ENCODE results near the gene CTU1.

Gene CTU1

DNA sequence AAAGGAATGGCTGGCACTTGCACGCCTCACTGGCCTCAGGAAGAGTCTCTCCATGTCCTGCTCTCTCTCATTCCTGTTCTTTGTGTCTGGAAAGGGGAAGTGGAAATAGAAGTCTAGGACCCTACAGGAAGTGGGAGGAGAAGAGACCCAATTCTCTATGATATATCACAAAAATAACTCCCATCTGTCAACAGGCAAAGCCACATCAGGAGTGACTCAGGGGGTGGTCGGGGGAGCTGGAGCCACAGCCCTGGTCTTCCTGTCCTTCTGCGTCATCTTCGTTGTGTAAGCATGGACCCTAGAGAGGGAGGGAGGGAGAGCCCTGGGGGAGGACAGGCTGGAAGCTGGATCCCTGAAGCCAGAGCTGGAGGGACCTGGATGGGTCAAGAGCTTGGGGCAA is 19.5 kb upstream of the CTU1 start:
- H3K4me1 ChIP-seq (ENCODE audit: control insufficient read depth, insufficient read depth, low read length): no peaks in the 10 kb centered on the region

GRCh38 chr19:51127032-51127431 is 18.8 kb upstream of the CTU1 start:
- H3K9ac ChIP-seq (ENCODE audit: low read length): no peak overlapping the region
- no peak overlapping the region for H3K4me3 ChIP-seq (ENCODE audit: low read length)
- no peak overlapping the region for H3K27ac ChIP-seq (ENCODE audit: low read depth, low read length)
- H3K4me1 ChIP-seq (ENCODE audit: control insufficient read depth, insufficient read depth, low read length): no peaks in the 10 kb centered on the region
- H3K36me3 ChIP-seq (ENCODE audit: control insufficient read depth, insufficient read depth, low read length): no peaks in the 10 kb centered on the region
- peaks cover 4% of the 10 kb centered on the region for H3K27me3 ChIP-seq (ENCODE audit: control insufficient read depth, insufficient read depth, low read length)

More for the DNA sequence above, 19.5 kb upstream of the CTU1 start:
- Histone ChIP-seq H3K36me3 (ENCODE audit: control insufficient read depth, insufficient read depth, low read length) (no peaks in the 10 kb centered on the region), H3K27ac (ENCODE audit: low read depth, low read length) (no peak overlapping the region), H3K27me3 (ENCODE audit: control insufficient read depth, insufficient read depth, low read length) (peaks cover 4% of the 10 kb centered on the region), H3K9ac (ENCODE audit: low read length) (peak overlapping the region; percentile 21), H3K4me3 (ENCODE audit: low read length) (no peak overlapping the region)

DNA sequence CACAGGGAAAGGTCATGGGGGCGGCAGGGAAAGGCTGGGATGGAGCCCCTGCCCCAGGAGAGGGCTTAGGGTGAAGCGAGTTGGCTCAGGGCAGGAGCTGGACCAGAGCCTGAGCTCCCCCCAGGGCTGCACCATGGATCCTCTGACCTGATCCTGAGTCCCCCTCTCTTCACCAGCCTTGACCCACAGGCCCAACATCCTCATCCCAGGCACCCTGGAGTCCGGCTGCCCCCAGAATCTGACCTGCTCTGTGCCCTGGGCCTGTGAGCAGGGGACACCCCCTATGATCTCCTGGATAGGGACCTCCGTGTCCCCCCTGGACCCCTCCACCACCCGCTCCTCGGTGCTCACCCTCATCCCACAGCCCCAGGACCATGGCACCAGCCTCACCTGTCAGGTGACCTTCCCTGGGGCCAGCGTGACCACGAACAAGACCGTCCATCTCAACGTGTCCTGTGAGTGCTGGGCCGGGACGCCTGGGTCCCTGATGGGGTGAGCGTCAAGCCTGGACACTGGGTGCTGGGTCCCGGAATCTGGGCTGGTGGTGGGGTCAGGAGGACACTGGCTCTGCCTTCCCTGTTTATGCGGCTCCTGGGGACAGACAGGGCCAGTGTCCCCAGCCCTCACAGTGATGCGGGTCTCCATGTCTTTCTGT is 17.3 kb upstream of the CTU1 start:
- Histone ChIP-seq H3K27ac (ENCODE audit: low read depth, low read length) (peak overlapping the region; percentile 8), H3K4me1 (ENCODE audit: control insufficient read depth, insufficient read depth, low read length) (no peaks in the 10 kb centered on the region), H3K27me3 (ENCODE audit: control insufficient read depth, insufficient read depth, low read length) (peaks cover 4% of the 10 kb centered on the region), H3K9ac (ENCODE audit: low read length) (no peak overlapping the region), H3K36me3 (ENCODE audit: control insufficient read depth, insufficient read depth, low read length) (no peaks in the 10 kb centered on the region), H3K4me3 (ENCODE audit: low read length) (no peak overlapping the region)

GRCh38 chr19:51124729-51125128 is 16.5 kb upstream of the CTU1 start, which contains the start of gene SIGLEC9:
Gene SIGLEC9, plus strand, starts transcription at chr19:51124906. Its CDS starts 69 bp downstream, at chr19:51124975.
- no peak within 1 kb of the TSS for H3K4me3 ChIP-seq (ENCODE audit: low read length)

DNA sequence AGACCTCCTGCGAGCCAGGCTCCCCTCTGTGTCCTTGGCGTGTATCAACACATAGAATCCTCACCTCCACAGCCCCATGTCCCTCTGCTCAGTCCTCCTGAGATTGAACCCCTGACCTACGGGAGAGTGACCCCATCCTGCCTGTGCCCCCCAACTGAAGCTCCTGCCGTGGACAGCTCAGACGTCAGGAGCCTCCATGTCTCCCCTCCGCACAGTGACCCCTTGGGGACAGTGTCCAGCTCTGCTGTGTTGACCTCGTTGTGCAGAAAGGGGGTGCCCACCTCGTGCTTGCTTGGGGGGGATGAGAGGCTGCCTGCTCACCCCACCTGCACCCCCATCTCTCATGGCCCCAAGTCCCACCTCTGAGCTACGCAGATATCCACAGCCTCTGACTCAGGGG is 16.0 kb upstream of the CTU1 start:
- H3K27ac ChIP-seq (ENCODE audit: low read depth, low read length): no peak overlapping the region
- H3K27me3 ChIP-seq (ENCODE audit: control insufficient read depth, insufficient read depth, low read length): no peaks in the 10 kb centered on the region
- H3K4me3 ChIP-seq (ENCODE audit: low read length): no peak overlapping the region
- no peaks in the 10 kb centered on the region for H3K4me1 ChIP-seq (ENCODE audit: control insufficient read depth, insufficient read depth, low read length)
- H3K9ac ChIP-seq (ENCODE audit: low read length): no peak overlapping the region
- no peaks in the 10 kb centered on the region for H3K36me3 ChIP-seq (ENCODE audit: control insufficient read depth, insufficient read depth, low read length)

More at GRCh38 chr19:51124729-51125128, 16.5 kb upstream of the CTU1 start, which contains the start of gene SIGLEC9:
- Histone ChIP-seq H3K27ac (ENCODE audit: low read depth, low read length) (peak within 1 kb of the TSS; percentile 8), H3K4me1 (ENCODE audit: control insufficient read depth, insufficient read depth, low read length) (no peaks in the 10 kb centered on the region), H3K9ac (ENCODE audit: low read length) (no peak within 1 kb of the TSS), H3K27me3 (ENCODE audit: control insufficient read depth, insufficient read depth, low read length) (no peaks in the 10 kb centered on the region), H3K36me3 (ENCODE audit: control insufficient read depth, insufficient read depth, low read length) (no peaks in the 10 kb centered on the region)

DNA sequence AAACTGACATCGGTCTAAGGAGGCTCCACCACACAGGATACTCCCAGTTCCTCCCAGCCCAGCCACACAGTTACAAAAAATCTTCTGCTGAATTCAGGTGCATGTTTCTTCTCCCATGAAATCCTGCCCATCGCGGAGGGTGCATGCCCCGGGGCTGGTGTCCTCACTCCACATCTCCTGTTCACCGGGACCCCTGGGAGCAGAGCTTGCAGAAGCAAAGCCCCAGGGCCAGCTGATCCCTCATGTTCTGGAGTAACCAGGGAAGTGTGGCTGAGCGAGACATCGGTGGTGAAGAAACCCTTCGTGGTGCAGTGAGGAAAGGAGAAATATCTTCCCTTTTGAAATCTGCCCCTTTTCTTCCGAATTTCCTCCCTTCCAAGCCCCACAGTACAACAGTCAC is 15.6 kb upstream of the CTU1 start:
- Histone ChIP-seq H3K36me3 (ENCODE audit: control insufficient read depth, insufficient read depth, low read length) (no peaks in the 10 kb centered on the region), H3K27ac (ENCODE audit: low read depth, low read length) (no peak overlapping the region), H3K4me1 (ENCODE audit: control insufficient read depth, insufficient read depth, low read length) (no peaks in the 10 kb centered on the region), H3K27me3 (ENCODE audit: control insufficient read depth, insufficient read depth, low read length) (no peaks in the 10 kb centered on the region), H3K9ac (ENCODE audit: low read length) (no peak overlapping the region), H3K4me3 (ENCODE audit: low read length) (no peak overlapping the region)

GRCh38 chr19:51123381-51123800 is 15.2 kb upstream of the CTU1 start:
- H3K36me3 ChIP-seq (ENCODE audit: control insufficient read depth, insufficient read depth, low read length): no peaks in the 10 kb centered on the region
- no peaks in the 10 kb centered on the region for H3K4me1 ChIP-seq (ENCODE audit: control insufficient read depth, insufficient read depth, low read length)
- H3K4me3 ChIP-seq (ENCODE audit: low read length): no peak overlapping the region
- H3K27me3 ChIP-seq (ENCODE audit: control insufficient read depth, insufficient read depth, low read length): no peaks in the 10 kb centered on the region
- H3K27ac ChIP-seq (ENCODE audit: low read depth, low read length): no peak overlapping the region
- no peak overlapping the region for H3K9ac ChIP-seq (ENCODE audit: low read length)

- Histone ChIP-seq H3K4me3 (ENCODE audit: low read length) (no peak overlapping the region), H3K4me1 (ENCODE audit: control insufficient read depth, insufficient read depth, low read length) (no peaks in the 10 kb centered on the region), H3K9ac (ENCODE audit: low read length) (no peak overlapping the region), H3K27me3 (ENCODE audit: control insufficient read depth, insufficient read depth, low read length) (no peaks in the 10 kb centered on the region), H3K36me3 (ENCODE audit: control insufficient read depth, insufficient read depth, low read length) (no peaks in the 10 kb centered on the region), H3K27ac (ENCODE audit: low read depth, low read length) (no peak overlapping the region)
Observed at GRCh38 chr19:51122112-51122981, 14.1 kb upstream of the CTU1 start.

- Histone ChIP-seq H3K4me1 (ENCODE audit: control insufficient read depth, insufficient read depth, low read length) (no peaks in the 10 kb centered on the region), H3K4me3 (ENCODE audit: low read length) (no peak overlapping the region), H3K36me3 (ENCODE audit: control insufficient read depth, insufficient read depth, low read length) (no peaks in the 10 kb centered on the region), H3K27me3 (ENCODE audit: control insufficient read depth, insufficient read depth, low read length) (no peaks in the 10 kb centered on the region), H3K27ac (ENCODE audit: low read depth, low read length) (no peak overlapping the region), H3K9ac (ENCODE audit: low read length) (no peak overlapping the region)
Observed at GRCh38 chr19:51121257-51121656, 13.0 kb upstream of the CTU1 start.

GRCh38 chr19:51120160-51120559 is 12.0 kb upstream of the CTU1 start:
- Histone ChIP-seq H3K4me1 (ENCODE audit: control insufficient read depth, insufficient read depth, low read length) (no peaks in the 10 kb centered on the region), H3K27ac (ENCODE audit: low read depth, low read length) (no peak overlapping the region), H3K9ac (ENCODE audit: low read length) (no peak overlapping the region), H3K4me3 (ENCODE audit: low read length) (no peak overlapping the region), H3K27me3 (ENCODE audit: control insufficient read depth, insufficient read depth, low read length) (no peaks in the 10 kb centered on the region), H3K36me3 (ENCODE audit: control insufficient read depth, insufficient read depth, low read length) (no peaks in the 10 kb centered on the region)

GRCh38 chr19:51119611-51120010 is 11.4 kb upstream of the CTU1 start:
- Histone ChIP-seq H3K27ac (ENCODE audit: low read depth, low read length) (no peak overlapping the region), H3K4me1 (ENCODE audit: control insufficient read depth, insufficient read depth, low read length) (no peaks in the 10 kb centered on the region), H3K36me3 (ENCODE audit: control insufficient read depth, insufficient read depth, low read length) (no peaks in the 10 kb centered on the region), H3K27me3 (ENCODE audit: control insufficient read depth, insufficient read depth, low read length) (no peaks in the 10 kb centered on the region), H3K9ac (ENCODE audit: low read length) (no peak overlapping the region), H3K4me3 (ENCODE audit: low read length) (no peak overlapping the region)

DNA sequence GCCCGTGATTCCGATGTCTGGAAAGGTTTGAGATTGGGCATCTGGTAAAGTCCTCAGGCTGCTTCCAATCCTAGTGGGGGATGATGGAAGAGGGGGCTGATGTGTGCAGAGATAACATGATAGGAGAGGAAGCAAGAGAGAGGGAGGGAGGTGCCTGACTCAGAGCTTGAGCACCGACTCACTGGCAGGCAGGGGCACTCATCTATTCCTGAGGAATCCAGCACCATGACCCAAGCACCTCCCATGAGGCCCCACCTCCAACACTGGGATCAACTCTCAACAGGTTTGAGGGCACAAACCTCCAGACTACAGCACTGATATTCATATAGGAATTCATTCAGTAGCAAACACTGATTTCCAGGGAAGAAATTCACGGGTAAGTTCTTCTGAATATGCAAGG is 10.9 kb upstream of the CTU1 start:
- H3K9ac ChIP-seq (ENCODE audit: low read length): no peak overlapping the region
- H3K4me3 ChIP-seq (ENCODE audit: low read length): no peak overlapping the region
- no peak overlapping the region for H3K27ac ChIP-seq (ENCODE audit: low read depth, low read length)
- no peaks in the 10 kb centered on the region for H3K36me3 ChIP-seq (ENCODE audit: control insufficient read depth, insufficient read depth, low read length)
- H3K27me3 ChIP-seq (ENCODE audit: control insufficient read depth, insufficient read depth, low read length): no peaks in the 10 kb centered on the region
- no peaks in the 10 kb centered on the region for H3K4me1 ChIP-seq (ENCODE audit: control insufficient read depth, insufficient read depth, low read length)

Measured in rectal smooth muscle tissue (tissue), 1 donor.